Daoy (cell line): ENCODE data around the gene CDC45. TPM values are rescaled to one million over a fixed set of nuclear protein-coding genes. Genes with fewer than 3 reads are reported as not detected.
"Not testable (repeated sequence)": the region's sequence is repeated elsewhere in the genome, so short reads cannot be mapped to it uniquely, and the experiment has no call there.

Experiments used
- DNase-seq: peaks from one replicate; pipeline ENCODE4 v3.0.0-alpha.2; 2015; ENCODE audit warnings: low read depth
- total RNA-seq: library from RNA; depleted of rRNA; stranded (reverse); fragments of >200 nt; shearing (Covaris generic); gene quantifications from 2 replicates; pipeline ENCODE4 v1.2.3, GENCODE V29; 2014; rRNA removed

Gene CDC45, protein sequence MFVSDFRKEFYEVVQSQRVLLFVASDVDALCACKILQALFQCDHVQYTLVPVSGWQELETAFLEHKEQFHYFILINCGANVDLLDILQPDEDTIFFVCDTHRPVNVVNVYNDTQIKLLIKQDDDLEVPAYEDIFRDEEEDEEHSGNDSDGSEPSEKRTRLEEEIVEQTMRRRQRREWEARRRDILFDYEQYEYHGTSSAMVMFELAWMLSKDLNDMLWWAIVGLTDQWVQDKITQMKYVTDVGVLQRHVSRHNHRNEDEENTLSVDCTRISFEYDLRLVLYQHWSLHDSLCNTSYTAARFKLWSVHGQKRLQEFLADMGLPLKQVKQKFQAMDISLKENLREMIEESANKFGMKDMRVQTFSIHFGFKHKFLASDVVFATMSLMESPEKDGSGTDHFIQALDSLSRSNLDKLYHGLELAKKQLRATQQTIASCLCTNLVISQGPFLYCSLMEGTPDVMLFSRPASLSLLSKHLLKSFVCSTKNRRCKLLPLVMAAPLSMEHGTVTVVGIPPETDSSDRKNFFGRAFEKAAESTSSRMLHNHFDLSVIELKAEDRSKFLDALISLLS
- total RNA-seq = 49.5 and 51.4 TPM in 2 replicates

DNA sequence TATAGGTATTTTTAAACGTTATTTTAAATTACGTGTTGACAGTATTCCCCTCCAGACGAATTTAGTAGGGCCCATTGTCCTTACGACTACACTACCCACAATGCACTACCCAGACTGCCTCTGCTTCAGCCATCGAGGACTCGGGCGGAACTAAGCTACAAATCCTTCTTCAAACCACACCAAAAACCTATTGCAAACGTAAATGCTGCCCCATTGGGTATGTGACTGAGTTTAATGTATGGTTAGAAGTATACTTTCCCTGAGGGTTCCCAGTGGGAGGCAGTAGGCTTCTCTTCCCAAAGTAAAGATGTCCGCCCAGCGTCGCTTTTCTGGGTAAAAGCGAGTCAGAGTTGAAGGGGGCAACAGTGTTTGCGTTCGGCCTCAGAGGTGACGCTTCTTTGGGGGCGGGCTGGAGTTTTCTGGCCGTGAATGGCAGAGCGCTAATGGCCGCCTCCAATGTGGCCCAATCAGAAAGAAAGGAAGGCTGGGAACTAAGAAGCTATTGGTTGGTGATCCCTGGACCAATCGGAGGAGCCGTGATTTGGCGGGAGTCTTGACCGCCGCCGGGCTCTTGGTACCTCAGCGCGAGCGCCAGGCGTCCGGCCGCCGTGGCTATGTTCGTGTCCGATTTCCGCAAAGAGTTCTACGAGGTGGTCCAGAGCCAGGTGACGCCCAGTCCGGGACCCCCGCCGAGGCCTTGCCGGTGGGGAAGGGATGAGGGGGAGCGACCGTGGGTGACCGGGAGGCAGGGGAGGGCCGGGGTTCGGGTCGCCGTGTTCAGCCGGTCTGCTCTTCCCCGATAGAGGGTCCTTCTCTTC, at the start of gene CDC45:
CDC45 (plus strand) TSS at position 566 of the 818 bp plus-strand sequence; CDS start at position 615, 49 bp downstream.
- DNase-seq = peak; percentile 98

DNA sequence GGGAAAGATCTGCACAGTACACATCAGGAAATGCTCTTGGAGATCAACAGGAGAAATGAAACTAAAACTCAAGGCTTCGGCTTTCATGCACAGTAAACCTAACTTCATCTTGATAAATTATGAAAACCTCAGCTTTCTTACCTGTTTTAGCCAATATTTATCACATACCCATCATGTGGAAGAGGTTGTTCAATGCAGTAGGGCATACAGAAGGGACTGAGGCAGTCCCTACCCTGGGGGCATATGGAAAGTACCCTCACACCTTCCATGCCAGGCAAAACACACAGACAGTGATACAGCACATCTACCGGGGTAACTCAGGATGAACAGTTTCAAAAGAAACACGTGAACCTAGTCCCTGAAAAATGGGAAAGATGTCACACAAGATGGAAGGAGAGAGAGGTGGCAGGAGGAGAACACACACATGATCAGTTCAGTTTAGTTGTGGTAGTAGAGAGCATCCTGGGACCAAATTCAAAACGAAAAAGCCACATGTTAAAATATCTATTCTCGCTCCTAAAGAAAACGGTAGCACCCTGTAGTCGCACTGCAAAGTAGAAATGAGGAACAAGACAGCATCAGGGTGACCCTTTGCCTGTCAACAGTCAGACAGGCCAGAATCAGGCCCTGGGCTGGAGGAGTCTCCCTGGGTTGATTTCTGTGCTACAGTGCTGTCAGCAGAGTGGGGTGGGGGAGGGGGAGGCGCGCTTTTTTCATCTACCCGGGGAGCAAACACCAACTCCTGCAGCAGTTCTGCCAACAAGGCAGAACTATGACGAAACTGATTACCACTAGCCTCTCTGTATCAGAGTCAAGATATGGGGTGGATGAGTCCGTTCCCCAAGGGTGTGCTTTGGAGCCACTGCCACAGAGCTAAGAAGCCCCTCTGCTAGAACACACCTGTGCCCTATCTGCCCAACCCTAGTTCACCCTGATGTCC, 49.5 kb upstream of the CDC45 start:
- DNase-seq = peak; percentile 36

DNA sequence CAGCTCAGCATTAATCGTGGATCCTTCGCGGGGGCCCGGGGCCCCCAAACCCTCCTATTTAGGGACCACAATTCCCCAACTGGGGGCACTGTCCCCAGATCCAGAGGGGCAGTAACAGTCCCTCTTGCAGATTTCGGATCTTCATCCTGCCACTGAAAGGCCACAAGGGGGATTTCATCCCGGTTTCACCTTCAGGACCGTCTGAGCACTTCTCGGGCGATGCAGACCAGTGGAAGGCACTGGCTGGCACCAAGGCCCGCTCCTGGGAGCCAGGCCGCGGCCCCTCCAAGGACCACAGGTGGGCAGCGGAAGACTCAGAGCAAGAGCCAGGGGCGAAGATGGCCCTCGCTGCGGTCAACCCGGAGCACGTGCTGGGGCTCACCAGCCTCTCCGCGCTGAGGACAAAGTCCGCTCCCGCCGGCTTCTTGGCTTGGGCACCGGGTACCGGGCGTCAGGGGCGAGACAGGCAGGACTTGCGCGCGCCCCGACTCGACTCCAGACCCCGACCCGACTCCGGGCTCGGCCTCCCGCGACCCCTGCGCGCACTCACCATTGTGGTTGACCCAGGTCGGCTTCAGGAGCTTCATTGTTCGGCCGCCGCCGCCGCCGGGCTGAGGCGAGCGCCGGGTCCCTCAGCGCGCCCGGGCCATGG, 48.7 kb upstream of the CDC45 start:
- DNase-seq = peak; percentile 30

DNA sequence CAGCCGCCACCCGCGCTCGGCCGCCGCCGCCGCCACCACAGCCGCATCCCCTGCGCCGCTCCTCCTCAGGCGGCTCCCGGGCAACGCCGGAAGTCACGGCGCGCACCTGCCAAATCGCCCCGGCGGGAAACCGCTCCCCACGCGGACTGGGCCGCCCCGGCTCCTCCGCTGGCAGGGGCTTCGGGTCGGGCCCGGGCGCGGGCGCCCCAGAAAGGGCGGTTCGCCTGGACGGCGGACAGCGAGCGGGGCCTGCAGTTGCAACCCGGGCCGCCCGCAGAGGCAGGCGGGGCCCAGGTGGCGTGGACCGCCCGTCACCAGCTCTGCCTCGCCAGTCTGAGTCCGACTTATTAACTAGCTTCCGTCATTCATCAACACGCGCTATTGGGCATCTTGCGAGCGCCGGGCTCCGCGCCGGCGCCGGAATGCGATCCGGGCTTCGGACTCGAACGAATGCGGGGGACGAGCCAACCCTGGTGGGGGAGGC, 48.0 kb upstream of the CDC45 start, which contains the start of gene HIRA:
HIRA (minus strand) TSS at position 85 of the 484 bp plus-strand sequence. CDS start 257 bp downstream, outside the sequence.
- DNase-seq = peak; percentile 84

DNA sequence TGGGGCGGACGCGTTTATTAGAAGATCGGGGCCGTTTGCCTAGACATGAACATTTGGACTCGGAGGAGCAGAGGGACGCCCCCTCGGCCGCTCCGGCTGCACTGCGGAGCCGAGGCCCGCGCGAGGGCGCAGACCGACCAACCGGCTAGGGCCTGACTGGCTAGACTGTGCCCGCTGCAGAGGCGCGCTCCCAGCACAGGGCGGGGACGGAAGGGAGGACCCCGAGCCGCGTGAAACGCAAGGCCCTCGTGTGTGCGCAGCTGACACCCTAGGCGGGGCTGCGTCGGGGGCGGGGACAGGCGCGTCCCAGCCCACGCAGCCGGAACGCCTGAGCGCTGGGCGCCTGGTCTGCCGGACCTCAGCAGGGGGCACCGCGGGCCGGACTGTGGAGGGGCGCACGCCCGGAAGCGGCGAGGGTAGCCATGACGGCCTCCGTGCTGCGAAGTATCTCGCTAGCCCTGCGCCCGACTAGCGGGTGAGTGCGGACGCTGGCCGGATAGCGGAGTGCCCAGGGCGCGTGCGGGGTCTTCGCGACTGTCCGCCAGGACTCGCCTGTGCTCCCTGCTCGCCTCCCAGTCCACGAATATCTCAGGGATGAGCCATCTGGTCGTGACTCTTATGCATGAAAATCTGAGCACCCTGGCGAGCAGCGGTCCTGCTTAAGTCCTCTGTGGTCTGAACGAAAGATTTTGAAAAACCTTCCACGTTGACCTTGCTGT, 47.4 kb upstream of the CDC45 start, which contains the start of gene MRPL40:
MRPL40 (plus strand) TSS at position 413 of the 719 bp plus-strand sequence; CDS start at position 423, 10 bp downstream.
- DNase-seq = peak; percentile 98

DNA sequence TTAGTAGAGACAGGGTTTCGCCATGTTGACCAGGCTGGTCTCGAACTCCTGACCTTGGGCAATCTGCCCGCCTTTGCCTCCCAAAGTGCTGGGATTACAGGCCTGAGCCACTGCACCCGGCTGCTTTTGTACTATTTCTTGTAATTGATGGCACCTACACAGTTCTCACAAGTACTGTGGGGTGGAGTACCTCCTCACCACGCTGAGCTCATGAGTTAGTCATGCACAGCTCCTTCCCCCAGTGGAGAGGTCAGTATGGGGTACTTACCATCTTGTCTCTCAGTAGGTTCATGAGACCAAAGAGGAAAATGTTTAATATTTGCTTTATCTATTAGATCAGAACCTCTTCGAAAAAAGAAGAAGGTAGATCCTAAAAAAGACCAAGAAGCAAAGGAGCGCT, 45.3 kb upstream of the CDC45 start:
- no peak for DNase-seq

DNA sequence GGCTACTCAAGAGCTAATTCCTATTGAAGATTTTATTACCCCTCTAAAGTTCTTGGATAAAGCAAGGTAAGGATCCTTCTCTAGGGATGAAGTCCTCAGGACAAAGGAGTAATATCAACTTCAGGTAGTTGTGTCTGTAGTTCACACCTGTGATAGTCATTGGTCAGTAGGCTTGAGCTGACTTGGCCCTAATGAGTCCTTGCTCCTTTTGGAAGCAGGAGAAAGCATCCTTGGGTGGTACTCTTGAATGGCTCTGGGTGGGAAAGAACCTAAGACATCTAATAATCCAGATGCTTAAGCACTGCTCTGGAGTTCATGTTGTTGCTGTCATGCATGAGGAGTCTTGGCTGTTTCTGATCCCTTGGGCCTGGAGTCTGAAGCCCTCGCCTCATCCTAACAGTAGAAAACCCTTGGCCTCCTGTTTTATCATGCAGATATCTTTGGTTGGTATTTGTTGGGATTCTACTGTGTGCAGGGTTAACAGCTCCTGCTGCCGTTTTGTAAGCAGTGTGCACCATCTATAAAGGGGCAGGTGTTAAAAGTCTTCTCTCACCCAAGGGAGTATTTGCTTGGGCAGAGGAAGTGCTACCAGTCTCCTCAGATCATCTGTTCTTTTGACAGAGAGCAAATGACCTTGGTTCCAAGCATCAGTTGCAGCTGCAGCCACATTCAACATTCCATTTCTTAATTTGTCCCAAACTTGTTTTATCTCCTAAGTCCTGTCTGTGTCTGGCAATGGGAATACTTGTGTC, 44.7 kb upstream of the CDC45 start:
- no peak for DNase-seq

DNA sequence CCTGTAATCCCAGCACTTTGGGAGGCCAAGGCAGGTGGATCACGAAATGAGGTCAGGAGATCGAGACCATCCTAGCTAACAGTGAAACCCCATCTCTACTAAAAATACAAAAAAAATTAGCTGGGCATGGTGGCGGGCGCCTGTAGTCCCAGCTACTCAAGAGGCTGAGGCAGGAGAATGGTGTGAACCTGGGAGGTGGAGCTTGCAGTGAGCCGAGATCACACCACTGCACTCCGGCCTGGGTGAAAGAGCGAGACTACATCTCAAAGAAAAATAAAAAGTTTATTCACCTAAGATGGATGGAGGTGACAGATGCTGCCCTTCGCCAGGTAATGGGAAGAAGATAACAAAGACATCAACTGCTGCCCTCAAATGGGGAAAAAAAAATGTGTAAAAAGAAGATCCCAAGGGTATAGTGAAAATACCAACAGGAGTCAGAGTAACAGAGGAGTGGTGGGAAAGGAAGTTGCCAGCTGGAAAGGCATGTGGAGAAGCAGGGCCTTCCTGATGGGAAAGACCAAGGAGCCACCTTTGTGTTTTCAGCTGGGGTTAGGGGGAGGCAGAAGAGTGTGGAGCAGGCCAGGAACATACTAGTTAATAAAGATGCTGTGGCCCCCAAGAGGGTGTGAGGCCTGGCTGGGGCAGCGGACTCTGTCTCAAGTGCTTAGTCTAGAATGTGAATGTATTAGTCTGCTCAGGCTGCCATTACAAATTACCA, 43.1 kb upstream of the CDC45 start:
- DNase-seq = not testable (repeated sequence)

DNA sequence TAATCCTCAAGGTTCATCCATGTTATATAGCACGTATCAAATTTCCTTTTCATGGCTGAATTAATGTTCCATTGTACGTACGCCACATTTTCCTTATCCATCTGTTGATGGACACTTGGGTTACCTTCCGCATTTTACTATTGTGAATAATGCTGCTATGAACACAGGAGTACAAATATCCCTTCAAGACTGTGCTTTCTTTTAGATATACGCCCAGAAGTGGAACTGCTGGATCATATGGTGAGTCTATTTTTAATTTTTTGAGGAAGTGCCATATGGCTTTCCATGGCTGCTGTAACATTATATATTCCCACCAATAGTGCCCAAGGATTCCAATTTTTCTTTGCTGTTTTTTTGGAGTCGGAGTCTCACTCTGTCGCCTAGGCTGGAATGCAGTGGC, 41.4 kb upstream of the CDC45 start:
- DNase-seq = no peak

DNA sequence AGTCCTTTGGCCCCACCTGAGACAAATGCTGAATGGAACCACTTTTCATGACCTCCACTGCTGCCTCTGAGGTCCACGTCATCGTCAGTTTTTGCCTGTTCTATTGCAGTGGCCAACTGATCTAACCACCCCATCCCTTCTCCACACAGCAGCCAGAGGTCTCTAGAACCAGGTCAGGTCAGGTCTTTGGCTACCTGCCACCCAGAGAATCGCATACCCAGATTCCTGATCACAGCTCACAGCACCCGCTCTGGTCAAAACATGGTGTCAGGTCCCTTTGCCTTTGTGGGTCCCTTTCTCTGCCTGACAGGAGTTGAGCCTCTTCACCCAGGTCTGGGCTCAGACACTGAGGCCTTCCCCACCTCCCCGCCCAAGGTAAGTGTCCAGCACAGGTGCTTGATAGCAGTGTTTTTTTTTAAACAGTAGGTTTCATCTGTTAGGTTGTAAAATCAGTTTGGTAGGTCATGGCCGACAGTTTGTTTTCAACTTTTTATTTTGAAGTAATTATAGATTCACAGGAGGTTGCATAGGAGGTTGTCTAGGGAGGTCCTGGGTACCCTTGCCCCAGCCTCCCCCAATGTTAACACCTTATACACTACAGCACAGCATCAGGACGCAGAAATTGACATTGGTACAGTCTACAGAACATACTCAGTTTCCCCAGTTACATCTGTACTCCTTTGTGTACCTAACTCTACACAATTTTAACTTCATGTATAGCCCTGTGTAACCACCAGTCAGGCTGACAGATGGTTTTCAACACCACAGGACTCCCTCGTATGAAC, 39.1 kb upstream of the CDC45 start:
- DNase-seq = no peak

DNA sequence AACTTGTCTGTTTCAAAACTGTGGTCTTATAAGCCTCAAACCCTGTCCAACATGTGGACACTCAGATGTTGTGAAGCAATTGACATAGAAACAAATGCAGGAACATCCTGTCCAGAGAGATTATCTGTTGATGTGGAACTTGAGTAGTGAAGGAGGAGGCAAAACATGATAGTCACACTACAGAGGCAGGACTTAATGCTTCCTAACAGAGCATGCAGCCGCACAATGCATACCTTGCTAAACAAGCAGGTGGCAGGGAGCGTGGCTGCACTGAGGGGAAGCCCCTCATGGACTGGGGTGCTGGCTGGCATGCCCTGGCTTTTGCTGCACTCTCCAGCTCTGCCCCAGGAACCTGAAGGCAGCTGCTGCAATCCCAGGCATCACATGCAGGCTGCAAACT, 37.6 kb upstream of the CDC45 start:
- DNase-seq = no peak

DNA sequence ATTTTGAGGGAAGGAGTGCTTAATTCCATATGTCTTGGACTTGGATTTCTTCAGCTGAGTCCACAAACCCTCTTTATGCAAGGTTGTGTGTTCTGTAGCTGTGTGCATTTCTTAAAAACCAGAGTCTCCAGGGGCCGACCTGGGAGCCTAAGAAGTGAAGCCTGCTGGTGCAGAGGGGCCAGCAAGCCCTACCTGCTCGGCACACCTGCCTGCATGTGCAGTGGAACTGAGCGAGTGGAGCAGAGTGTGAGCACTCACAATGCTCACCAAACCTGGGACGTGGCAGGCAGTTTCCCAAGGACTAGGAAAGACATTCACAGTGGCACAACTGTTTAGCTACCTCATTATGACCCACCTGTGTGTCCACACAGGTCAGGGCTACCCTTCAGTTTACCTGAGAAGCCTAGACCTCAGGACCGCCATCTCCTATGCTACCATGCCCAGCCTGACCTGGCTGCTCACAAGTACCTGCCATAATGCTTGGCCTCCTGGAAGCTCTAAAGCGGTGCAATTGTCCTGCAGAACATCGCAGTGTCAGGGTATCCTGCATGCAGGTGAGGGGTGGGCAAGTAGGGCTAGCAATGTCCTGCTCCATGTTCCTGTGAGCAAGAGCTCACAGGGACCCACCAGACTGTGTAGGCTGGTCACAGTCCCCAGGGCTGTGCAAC, 36.0 kb upstream of the CDC45 start:
- DNase-seq = no peak

DNA sequence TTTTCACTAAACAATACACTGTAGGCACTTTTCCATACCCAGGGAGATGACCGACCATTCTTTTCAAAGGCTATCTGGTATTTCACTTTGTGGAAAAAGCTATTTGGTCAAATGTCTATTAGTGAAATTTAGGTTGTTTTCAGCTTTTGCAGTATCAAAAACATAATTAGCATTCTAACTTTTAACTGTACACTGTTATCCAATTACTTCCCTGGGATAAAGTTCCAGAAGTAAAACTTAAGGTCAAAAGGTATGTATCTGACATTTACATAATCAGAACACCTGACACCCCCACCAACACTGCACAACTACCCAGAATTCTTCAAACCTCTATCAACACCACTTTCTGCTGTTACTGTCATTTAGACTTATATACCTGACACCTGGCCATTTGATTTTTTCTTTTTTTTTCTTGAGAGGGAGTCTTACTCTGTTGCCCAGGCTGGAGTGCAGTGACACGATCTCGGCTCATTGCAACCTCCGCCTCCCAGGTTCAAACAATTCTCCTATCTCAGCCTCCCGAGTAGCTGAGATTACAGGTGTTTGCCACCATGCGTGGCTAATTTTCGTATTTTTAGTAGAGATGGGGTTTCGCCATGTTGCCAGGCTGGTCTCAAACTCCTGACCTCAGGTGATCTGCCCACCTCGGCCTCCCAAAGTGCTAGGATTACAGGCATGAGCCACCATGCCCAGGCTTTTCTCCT, 34.3 kb upstream of the CDC45 start:
- DNase-seq = not testable (repeated sequence)

DNA sequence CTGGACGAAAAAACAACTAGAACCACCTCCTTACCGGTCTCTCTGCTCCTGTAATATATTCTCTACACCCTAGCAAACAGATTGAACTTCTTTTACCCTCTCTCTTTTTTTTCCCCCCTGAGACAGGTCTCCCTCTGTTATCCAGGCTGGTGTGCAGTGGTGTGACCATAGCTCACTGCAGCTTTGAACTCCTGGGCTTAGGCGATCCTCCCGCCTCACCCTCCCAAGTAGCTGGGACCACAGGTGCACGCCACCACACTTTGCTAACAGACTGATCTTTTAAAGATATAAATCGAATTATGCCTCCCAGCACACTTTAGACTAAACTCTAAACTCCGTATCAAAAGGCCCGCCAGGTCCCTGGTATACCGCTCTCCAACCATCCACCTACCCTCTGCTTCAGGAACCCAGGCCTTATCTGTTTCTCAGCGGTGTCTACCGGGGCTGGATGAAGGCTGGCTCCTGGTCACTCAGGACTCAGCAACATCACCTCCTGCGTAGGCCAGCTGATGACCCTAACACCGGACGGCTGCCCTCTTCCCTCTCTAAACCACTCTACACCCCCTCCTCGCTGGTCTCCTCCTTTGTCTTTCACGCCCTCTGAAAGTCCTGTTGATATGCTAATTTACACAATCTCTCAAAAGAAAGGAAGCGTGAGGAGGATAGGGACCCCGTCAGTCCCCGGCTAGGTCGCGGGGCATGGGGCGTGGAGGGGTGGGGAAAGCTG, 33.0 kb upstream of the CDC45 start:
- no peak for DNase-seq

DNA sequence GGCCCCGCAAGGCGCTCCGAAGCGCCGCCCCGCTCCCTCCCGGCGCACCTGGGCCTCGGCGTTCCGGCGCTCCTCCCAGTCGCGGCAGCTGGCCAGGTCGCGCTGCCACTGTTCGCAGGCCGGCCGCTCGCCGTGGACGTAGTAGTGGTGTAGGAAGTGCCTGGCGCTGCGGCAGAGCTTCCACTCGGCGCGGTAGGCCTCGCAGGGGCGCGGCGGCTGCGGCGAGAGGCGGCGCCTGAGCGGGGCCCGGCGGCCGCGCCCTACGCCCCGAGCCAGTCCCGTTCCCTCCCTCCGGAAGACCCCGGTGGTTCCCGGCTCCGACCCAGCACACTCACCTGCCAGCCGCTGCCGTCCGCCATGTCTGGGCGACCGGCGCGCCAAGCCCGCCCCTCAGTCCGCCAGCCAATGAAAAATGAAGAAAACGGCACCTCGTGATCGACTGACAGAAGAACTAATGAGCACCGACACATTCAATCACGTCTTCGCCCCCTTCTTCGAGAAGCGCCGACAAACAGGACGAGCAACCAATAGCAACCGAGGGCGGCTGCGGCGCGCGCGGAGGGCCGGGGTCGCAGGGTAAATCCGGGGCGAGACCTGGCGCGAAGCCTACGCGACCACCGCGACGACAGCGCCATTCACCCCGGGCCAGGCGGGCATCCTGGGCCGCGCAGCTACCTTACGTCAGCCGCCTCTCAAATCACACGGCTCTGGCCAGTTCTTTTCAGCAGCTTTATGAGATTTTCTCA, 32.2 kb upstream of the CDC45 start, which contains the start of gene C22orf39:
C22orf39 (minus strand) TSS at position 382 of the 746 bp plus-strand sequence; CDS start at position 359, 23 bp downstream.
- DNase-seq = peak; percentile 92
